AG04450 (cell line): ENCODE data around the gene UBAC1. TPM values are rescaled to one million over a fixed set of nuclear protein-coding genes. Genes with fewer than 3 reads are reported as not detected.

ENCODE experiments used
- CTCF ChIA-PET: fragments of 300-600, 350-600 bp; formaldehyde crosslinking; extraction: SDS; loops from one replicate; lab custom pipeline; 2022; ENCODE audit warnings: antibody characterized with exemption, inconsistent platforms; lab: Charles Lee
- POLR2A ChIA-PET: fragments of 350-600 bp; formaldehyde crosslinking; extraction: SDS; loops from one replicate; lab custom pipeline; 2021; ENCODE audit warnings: antibody characterized with exemption, inconsistent platforms; lab: Yijun Ruan, JAX
- DNase-seq: peaks from one replicate; pipeline ENCODE4 v3.0.0-alpha.2; 2011; ENCODE audit warnings: low read depth, low spot score
- H3K27ac ChIP-seq: one replicate; pipeline ENCODE4 v1.5.1; 2012; ENCODE audit warnings: low read depth, low read length, control low read depth
- H3K27me3 ChIP-seq: one replicate; pipeline ENCODE4 v1.6.0; 2012; ENCODE audit warnings: low read length; ENCODE audit not compliant: control insufficient read depth, insufficient read depth
- H3K4me3 ChIP-seq: 2 replicates; pipeline ENCODE4 v1.5.1; 2011; ENCODE audit warnings: mild to moderate bottlenecking, low read depth, low read length, control low read depth
- H3K9me3 ChIP-seq: 2 replicates; pipeline ENCODE4 v1.5.1; 2012; ENCODE audit warnings: low read length; ENCODE audit not compliant: control insufficient read depth, insufficient read depth
- CTCF ChIP-seq: IDR thresholded peaks from 2 replicates; pipeline ENCODE4 v1.5.1; 2011; ENCODE audit warnings: low read depth, low read length, control low read depth, inconsistent platforms
- polyA plus RNA-seq: library from polyadenylated mRNA; depleted of rRNA; stranded (reverse); fragments of >200 nt; gene quantifications from 2 replicates; pipeline ENCODE4 v1.2.3, GENCODE V29; 2011

Gene UBAC1
- polyA plus RNA-seq, 1 experiment, result 35.8 TPM

GRCh38 chr9:135998410-135999071 lies 37.4 kb upstream of the UBAC1 start:
- no peak overlapping the region for H3K27ac ChIP-seq
- no peak for TF ChIP-seq CTCF
- POLR2A ChIA-PET, result no interaction called here
- DNase-seq, result no peak
- no peaks in the 10 kb centered on the region for H3K27me3 ChIP-seq
- H3K9me3 ChIP-seq, result no peaks in the 10 kb centered on the region; the same call in 1 of the 2 replicates
- CTCF ChIA-PET, result no interaction called here
- no peak overlapping the region for H3K4me3 ChIP-seq

- no peak overlapping the region for H3K4me3 ChIP-seq
- POLR2A ChIA-PET, result no interaction called here
- no peaks in the 10 kb centered on the region; the same call in 1 of the 2 replicates for H3K9me3 ChIP-seq
- no peak overlapping the region for H3K27ac ChIP-seq
- no peak for TF ChIP-seq CTCF
- CTCF ChIA-PET, result no interaction called here
- no peak for DNase-seq
- no peaks in the 10 kb centered on the region for H3K27me3 ChIP-seq
These were observed 36.8 kb upstream of the UBAC1 start for GRCh38 chr9:135998016-135998380.

GRCh38 chr9:135997090-135998015 lies 36.2 kb upstream of the UBAC1 start:
- no peaks in the 10 kb centered on the region; the same call in 1 of the 2 replicates for H3K9me3 ChIP-seq
- TF ChIP-seq CTCF, result no peak
- POLR2A ChIA-PET, result no interaction called here
- H3K27me3 ChIP-seq, result no peaks in the 10 kb centered on the region
- CTCF ChIA-PET, result no interaction called here
- DNase-seq, result no peak
- H3K4me3 ChIP-seq, result no peak overlapping the region
- H3K27ac ChIP-seq, result no peak overlapping the region

GRCh38 chr9:135995816-135996215 lies 34.6 kb upstream of the UBAC1 start:
- H3K27ac ChIP-seq, result no peak overlapping the region
- no peaks in the 10 kb centered on the region for H3K27me3 ChIP-seq
- no peak for DNase-seq
- ChIA-PET CTCF (no interaction called here), POLR2A (no interaction called here)
- no peak for TF ChIP-seq CTCF
- no peak overlapping the region for H3K4me3 ChIP-seq
- H3K9me3 ChIP-seq, result no peaks in the 10 kb centered on the region; the same call in 1 of the 2 replicates
